HG02870 (cell line): ENCODE results near the gene GOLGA7B.

ENCODE experiments used
- ATAC-seq: cut with Tn5 transposase; IDR thresholded peaks from one replicate; pipeline ENCODE4 v1.9.1; 2021; ENCODE audit warnings: mild to moderate bottlenecking, moderate library complexity; ENCODE audit not compliant: unreplicated experiment

The GOLGA7B gene

GRCh38 chr10:97891497-97892167, 42.0 kb downstream of the GOLGA7B start:
- no peak for ATAC-seq

- no peak for ATAC-seq
Observed at GRCh38 chr10:97892506-97892905, 42.9 kb downstream of the GOLGA7B start.

- no peak for ATAC-seq
Observed at GRCh38 chr10:97892939-97893338, 43.3 kb downstream of the GOLGA7B start.

GRCh38 chr10:97894092-97894491, 44.4 kb downstream of the GOLGA7B start:
- no peak for ATAC-seq

GRCh38 chr10:97895084-97895483, 45.4 kb downstream of the GOLGA7B start:
- no peak for ATAC-seq

GRCh38 chr10:97895915-97896314, 46.3 kb downstream of the GOLGA7B start:
- no peak for ATAC-seq

- ATAC-seq, result no peak
Observed at GRCh38 chr10:97896756-97897358, 47.2 kb downstream of the GOLGA7B start.

- ATAC-seq, result no peak
Observed at GRCh38 chr10:97898429-97898828, 48.8 kb downstream of the GOLGA7B start.

GRCh38 chr10:97901381-97901780, 51.7 kb downstream of the GOLGA7B start:
- no peak for ATAC-seq

GRCh38 chr10:97903128-97904017, 53.7 kb downstream of the GOLGA7B start:
- no peak for ATAC-seq

GRCh38 chr10:97904018-97904381, 54.4 kb downstream of the GOLGA7B start:
- no peak for ATAC-seq

- no peak for ATAC-seq
Observed at GRCh38 chr10:97904576-97904975, 54.9 kb downstream of the GOLGA7B start.

GRCh38 chr10:97905276-97905675, 55.6 kb downstream of the GOLGA7B start:
- ATAC-seq, result no peak

- no peak for ATAC-seq
Observed at GRCh38 chr10:97907211-97907610, 57.6 kb downstream of the GOLGA7B start.

- no peak for ATAC-seq
Observed at GRCh38 chr10:97907830-97908229, 58.2 kb downstream of the GOLGA7B start.

GRCh38 chr10:97910661-97911060, 61.0 kb downstream of the GOLGA7B start:
- no peak for ATAC-seq

GRCh38 chr10:97911217-97911616, 61.6 kb downstream of the GOLGA7B start:
- ATAC-seq, result no peak

- no peak for ATAC-seq
Observed at GRCh38 chr10:97913193-97913592, 63.5 kb downstream of the GOLGA7B start.

- no peak for ATAC-seq
Observed at GRCh38 chr10:97913614-97914013, 64.0 kb downstream of the GOLGA7B start.

GRCh38 chr10:97914171-97914836, 64.7 kb downstream of the GOLGA7B start:
- no peak for ATAC-seq

GRCh38 chr10:97914837-97915211, 65.2 kb downstream of the GOLGA7B start:
- ATAC-seq, result peak; percentile 69
